ENCODE measurements around the gene PLSCR4. TPM values are rescaled to one million over a fixed set of nuclear protein-coding genes. Genes with fewer than 3 reads are reported as not detected.

The PLSCR4 gene
- total RNA-seq, 1 donor from 2014 or later = 56.9 TPM

DNA sequence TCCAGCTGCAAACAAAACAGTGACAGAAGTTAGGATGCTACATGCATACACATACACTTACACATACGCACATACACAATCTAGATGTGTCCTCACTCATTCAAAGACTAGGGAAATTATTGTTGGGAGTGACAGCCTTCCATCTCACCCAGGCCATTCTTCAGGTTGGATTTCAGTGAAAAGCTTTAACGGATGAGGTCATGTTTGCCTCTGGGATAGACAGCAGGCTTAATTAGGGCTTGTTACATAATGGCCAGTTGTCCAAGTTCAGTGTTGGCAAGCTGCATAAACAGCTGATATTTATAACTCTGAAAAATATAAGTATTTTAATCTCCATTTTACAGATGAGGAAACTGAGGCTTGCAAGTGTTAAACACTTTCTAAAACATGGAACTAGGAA lies 54.1 kb downstream of the PLSCR4 start:
- no peak for DNase-seq (ENCODE audit: extremely low read depth, low read depth, low spot score)

DNA sequence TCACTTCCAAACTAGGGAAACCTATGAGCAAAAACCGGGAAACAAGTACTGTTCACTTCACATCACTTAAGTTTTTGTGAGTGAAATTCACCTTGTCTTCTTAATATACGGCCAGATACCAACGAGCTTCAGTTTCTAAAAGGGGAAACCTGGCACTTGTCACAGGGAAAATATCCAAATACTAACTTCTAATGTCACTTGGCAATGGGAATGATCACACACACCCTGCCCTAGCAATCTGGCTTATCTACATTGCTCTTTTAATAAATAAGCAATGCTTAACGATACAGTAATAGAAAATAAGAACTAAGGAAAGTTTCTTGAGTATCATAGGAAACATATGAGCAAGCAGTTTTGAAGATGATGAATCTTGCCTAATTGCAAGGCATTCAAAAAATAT lies 55.3 kb downstream of the PLSCR4 start:
- no peak for DNase-seq (ENCODE audit: extremely low read depth, low read depth, low spot score)

DNA sequence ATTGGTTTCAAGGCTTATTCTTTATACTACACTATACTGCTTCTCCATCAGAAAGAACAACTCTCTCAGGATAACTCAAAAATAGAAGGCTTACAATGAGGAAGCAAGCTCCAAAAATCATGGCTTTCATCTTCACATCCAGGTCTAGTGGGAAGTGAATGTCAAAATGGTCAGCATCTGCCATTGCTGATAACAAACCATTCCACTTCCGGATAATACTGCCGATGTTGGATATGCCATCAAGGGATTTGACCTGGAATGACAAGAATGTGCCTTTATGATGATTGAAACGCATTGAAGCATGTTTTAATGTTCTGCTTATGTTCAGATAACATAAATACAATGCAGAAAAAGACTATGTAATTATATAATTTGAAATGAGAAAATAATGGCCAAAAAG lies 55.9 kb downstream of the PLSCR4 start:
- peak; percentile 88 for DNase-seq (ENCODE audit: extremely low read depth, low read depth, low spot score)

DNA sequence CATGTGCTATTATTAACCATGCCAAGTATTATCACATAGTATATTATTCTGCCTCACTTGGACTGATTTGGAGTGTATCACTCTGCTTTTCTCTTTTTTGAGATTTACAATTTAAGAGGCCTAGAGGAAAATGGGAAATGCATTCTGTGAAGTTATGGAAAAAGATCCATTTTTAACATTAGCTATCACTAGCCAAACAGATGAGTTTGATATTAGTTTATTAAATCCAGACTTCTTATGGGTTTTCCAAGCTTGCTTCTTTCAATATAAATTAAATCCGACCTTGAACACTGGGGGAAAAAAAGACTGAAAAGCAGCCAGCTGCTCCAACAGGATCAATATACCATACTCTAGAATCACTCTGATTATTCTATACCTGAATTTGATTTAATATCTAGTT lies 59.9 kb downstream of the PLSCR4 start:
- DNase-seq (ENCODE audit: extremely low read depth, low read depth, low spot score) = no peak

DNA sequence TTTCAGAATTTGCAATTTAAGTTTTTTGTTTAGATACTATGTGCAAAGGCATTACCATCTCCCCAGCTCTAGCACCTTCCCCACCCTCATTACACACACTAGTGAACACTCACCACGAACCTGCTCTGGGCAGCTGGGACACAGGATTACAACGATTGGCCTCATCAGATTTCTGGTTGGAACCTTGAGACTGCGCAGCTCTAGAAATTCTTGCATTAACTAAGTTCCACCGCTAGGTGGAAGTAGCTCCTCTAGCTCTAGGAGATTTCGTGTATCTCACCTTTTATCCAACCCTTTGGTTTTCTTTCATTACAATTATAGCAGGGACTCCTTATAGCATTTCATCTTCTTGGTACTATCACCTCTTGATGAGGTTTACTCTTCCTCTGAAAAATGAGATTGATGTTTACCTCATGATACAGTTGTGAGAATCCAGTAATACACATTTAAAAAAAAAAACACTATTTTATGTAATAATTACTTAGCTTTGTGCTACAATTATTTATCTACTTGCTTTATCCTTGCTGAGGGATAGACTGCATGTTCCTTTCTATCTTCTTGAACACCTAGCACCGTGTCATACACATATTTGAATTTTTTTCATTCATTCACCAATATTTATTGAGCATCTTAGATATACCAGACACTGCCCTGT lies 61.3 kb downstream of the PLSCR4 start:
- no peak for DNase-seq (ENCODE audit: extremely low read depth, low read depth, low spot score)

DNA sequence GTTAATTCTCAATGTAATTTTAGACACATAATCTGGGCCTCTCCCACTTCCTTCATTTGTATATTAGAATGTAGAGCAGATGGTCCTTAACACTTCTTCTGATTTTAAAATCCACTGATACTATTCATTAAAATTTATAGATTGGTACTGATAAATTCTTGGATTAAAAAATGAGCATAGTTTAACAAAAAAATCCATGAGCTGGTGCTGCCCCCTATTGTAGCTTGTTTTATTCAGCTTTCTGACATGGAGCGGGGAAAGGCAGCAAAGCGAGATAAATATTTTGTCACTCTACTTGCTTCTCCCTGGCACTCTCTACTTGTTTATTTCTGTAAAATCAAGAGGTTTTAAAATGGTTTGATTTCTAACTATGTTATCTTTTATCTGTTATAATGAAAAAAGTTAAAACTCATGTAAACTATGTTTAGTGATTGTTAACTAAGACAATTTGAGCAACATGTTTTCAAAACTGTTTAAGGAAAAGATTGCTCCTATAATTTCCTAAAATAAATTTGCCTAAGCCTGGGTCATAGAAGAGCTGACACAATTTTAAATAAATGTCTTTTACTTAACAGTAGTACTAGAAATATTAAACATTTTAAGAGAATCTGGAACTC lies 63.5 kb downstream of the PLSCR4 start:
- DNase-seq (ENCODE audit: extremely low read depth, low read depth, low spot score) = no peak

DNA sequence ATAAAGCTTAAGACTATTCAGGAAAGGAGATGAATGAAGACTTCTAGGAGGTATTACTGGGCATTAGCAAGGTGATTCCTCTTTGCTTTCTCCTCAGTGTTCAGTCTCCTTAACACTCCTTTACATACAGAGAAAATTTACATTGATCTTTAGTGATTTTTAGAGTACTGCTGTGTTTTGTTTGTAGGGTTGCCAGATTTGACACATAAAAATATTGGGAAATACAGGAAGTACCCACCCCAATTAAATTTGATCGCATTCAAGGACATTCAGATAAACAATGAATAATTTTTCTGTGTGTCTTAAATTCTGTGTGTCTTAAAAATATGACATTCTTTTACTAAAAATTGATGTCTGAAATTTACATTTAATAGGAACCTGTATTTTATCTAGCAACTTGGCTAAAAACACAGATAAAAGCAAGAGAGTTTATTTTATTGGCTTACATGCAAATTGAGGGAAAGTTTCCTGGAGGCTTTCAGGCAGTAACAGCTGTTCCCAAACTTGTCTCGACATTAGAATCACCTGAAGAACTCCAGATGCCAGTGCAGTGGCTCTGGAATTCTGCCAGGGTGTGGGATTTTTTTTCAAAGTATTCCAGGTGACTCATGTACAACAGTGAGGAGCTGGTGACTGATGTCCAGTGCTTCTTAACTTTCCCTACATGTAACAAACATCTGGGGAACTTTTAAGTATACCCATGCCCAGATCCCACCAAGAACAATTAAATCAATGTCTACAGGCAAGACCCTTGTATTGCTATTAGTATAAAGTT lies 66.5 kb downstream of the PLSCR4 start:
- no peak for DNase-seq (ENCODE audit: extremely low read depth, low read depth, low spot score)

DNA sequence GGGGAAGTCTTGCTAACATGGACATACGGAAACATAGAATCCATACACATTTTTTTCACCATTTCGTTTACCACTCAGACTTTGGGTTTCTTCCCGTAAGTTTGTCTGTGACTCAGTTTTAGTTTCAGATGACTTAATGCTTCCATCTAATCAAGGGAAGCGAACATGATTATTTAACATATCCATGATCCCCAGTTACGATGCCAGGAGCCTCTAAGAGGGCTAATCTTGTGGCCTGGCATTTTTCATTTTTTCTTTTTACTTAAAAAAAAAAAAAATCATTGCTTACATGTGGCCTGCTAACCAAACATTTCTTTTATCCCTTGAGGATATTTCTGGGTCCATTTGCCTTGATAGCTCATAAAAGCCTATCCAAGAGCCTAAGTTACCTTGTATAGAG lies 69.7 kb downstream of the PLSCR4 start:
- no peak for DNase-seq (ENCODE audit: extremely low read depth, low read depth, low spot score)

DNA sequence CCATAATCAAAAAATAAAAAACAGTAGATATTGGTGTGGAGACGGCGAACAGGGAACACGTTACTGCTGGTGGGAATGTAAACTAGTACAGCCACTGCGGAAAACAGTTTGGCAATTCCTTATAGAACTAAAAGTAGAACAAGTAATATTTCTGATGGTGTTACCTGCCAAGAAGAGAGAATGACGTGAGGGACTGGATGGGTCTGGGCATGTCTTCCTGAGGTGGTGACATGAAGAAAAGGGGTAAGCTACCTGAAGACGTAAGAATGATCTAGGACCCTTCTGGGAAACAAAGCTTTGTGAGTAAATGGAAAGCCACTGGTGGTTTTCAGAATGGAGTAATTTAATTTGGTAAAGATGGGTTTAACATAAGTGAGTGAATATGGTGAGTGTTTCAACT lies 70.5 kb downstream of the PLSCR4 start:
- DNase-seq (ENCODE audit: extremely low read depth, low read depth, low spot score) = no peak

DNA sequence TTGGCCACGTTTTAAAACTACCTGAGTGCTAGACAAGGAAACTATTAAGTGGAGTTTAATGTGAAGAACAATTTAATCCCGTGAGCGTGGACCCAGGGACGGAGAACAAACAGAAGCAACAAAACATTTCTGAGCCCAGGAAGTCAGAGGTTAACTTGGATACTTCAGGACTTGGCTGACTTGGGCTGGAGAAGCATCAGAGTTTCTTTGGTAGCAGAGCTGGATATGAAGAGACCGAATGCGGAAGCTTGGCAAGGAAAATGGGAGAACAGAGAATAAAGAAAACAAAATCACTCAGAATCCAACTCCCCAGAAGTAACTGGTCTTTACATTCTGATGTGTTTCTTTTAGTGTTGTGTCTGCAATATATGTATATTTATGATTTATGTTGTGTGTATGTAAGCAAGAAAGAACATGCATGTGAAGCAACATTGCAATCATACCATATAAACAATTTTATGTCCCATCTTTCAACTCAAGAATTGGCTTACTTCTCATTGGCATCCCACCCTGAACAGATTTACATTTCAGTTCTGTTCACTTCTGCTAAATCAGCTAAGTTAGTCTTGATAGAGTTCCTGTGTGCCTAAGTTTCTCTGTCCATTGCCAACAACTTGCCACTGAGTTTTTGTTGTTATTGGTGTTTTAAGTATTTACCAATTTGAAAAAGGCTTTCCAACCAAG lies 72.8 kb downstream of the PLSCR4 start:
- DNase-seq (ENCODE audit: extremely low read depth, low read depth, low spot score) = no peak

DNA sequence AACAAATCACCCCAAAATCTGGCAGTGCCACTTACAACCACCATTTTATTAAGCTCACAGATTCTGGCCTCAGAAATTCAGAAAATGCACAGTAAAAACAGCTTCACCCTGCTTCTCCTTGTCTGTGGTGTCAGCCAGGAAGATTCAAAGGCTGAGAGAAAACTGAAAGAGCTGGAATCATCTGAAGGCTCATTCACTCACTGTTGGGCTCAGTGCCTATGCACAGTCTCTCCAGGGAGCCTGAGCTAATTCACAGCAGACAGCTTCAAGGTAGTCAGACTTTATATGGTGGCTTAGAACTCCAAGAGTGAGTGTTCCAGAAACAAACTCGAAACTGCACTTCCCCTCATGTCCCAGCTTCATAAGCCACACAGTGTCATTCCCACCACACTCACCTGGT lies 73.4 kb downstream of the PLSCR4 start:
- DNase-seq (ENCODE audit: extremely low read depth, low read depth, low spot score) = no peak

DNA sequence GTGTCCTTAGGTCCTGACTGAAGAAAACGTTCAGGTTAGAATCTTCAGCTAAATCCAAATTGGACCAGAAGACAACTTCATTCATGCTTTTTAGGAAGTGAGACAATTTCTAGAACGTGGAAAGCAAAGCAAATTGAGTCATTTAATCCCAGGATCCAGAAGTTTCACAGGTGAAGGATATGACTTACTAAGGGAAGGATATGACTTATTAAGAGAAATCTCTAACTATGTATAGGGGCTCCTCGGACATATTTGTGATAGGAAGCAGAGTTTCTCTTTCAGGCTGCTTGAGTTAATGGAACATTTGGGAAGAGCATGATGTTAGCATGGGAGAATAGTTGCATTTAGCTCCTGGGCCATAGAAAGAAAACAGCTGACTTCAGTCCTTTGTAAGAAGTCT lies 73.8 kb downstream of the PLSCR4 start:
- no peak for DNase-seq (ENCODE audit: extremely low read depth, low read depth, low spot score)

DNA sequence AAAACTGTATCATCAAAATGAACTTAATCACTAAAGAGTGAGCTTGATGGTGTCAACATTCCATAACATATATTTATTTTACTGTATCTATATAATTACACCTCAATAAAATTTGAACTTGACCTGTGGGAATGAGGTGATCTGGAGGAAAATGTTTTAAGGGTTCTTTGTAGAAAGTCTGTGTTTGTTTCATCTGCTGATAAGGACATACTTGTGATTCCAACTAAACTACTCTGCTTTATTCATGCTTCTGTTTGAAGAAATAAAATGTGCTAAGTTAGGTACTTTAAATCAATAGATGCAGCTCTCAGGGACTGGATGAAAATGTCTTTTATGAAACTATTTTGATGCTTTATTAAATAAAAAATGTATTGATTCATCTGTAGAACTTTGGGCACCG lies 78.3 kb downstream of the PLSCR4 start:
- DNase-seq (ENCODE audit: extremely low read depth, low read depth, low spot score) = no peak

DNA sequence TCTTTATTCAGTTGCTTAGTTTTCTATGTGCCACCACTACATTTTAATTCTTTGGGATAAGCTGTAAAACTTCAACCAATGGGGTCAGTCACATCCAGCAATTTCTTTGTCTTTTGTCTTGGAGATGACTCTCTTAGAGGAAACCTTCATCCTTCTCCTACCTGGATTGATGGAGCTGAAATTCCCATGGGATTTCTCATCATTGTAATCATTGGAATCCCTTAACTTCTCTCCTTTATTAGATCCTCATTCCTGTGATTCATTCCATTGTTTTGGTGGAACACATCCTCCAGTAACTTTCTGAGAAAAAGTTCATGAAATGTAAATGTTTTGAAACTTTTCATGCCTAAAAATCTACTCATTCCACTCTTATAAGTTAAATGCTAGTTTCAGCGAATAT lies 80.3 kb downstream of the PLSCR4 start:
- DNase-seq (ENCODE audit: extremely low read depth, low read depth, low spot score) = no peak

DNA sequence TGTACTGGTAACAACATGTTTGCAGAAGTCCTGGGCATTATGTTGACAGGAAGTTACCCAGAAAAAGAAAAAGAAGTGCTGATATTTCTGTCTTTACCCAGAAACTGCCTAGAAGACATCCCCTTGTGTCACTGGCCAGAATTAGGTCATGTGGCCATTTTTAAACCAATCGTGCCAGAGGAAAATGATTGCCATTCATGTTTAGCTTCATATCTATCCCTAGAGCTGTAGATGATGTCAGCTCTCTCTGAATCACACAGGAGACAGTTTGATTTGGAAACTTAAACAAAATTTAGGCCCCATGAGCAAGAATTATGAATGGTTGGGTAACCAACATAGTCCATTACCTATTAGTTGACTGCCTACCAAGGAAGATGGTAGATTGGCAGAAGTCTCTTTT lies 81.0 kb downstream of the PLSCR4 start:
- DNase-seq (ENCODE audit: extremely low read depth, low read depth, low spot score) = no peak

DNA sequence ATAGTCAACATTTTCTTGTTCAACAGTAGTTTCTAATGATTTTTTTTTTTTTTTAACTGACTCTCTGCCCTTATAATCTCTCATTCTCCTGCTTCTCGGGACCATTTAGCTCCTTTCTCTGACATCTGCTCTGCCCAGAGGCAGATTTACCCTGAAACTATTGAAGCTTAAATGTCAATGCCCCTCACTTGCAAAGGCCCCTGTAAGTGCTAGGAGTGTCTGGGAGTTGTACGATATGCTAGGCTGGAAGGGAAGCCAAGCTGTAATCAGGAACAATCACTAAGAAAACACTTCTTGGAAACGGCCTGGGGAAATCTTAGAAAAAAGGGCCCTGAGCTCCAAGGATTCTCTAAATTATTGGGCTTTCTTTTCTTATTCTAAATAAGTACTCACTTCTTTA lies 84.1 kb downstream of the PLSCR4 start:
- DNase-seq (ENCODE audit: extremely low read depth, low read depth, low spot score) = no peak

DNA sequence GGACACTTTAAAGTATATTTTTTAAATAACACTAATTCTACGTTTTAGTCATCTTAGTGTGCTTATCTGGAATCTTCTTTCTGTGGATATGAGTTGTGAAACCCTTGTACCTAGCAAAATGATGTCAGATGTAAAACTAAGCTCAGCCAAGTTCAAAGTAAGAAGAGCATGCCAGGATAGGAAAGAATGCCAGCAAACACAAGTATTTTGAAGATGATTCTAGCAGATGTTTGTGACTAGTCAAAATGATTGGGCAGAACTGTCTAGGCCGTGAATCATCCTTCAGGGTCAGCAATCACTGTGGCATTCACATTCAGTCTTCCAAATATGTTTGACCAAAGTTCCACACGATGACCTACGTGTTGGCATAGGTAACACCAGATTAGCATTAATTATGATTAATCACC lies 84.5 kb downstream of the PLSCR4 start:
- no peak for DNase-seq (ENCODE audit: extremely low read depth, low read depth, low spot score)

DNA sequence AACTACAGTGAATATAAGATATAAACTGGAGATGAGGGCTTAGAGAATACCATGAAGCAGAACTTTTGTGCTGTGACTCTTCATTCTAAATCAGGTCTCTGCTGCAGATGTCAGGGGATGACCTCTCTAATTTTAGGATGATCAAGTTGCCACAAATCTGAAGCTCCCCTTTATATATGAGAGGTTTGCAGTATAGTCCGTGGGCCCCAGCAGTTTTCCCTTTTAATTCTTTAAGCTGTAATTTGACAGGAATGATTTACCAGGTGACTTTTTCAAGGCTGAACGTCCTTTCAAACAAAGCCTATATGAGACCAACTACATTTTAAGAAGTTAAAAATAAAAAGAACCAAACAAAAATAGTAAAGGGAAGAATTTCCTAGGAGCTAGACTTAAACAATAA lies 85.0 kb downstream of the PLSCR4 start:
- DNase-seq (ENCODE audit: extremely low read depth, low read depth, low spot score) = no peak

DNA sequence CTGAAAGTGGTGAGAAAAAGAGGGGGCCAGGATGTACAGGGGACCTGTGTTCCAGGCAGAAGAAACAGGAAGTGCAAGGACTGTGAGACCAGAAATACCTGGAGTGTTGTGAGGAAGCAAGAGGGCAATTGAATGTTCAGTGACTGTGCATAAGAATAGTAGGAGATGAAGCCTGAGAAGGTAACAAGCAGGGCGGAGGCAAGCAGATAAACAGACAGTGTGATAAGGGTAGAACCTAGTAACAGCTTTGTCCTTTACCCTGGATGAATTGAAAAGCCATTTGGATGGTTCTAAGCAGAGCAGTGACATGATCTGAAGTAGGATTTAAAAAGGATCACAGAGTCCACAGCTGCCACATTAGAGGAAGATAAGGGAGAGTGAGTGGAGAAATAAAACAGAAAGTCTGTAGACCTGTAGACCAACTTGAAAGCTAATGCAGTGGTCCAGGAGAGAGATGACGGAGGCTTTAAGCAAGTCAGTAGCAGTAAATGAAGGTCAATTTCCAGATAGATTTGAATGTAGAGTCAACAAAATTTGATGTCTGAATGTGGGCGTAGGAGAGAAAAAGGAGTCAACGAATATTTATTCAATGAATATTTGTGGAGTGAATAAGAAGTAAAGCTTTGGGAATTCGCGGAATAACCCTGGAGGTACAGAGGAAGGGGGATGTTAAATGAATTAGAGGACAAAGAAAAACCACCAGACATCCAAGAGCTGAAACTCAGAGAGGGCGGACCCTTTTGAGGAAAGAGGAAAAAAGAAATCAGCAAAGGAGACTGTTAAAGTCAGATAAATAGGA lies 85.7 kb downstream of the PLSCR4 start:
- DNase-seq (ENCODE audit: extremely low read depth, low read depth, low spot score) = no peak

DNA sequence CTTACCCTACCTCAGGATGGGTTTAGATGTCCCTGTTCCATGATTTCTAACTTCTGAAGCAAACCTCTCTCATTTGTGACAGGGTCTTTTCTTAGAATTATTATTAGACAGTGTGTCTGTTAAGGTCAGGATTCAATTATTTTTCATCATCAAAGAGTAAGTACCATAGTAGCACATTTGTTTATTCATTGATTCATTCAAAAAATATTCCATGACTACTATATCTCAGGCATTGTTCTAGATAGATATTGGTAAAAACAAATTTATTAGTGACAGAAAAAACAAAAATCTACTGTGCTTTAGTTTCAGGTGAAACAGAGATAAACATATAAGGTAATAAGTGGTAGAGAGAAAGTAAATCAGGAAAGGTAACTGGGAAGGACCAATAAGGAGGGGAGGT lies 86.4 kb downstream of the PLSCR4 start:
- DNase-seq (ENCODE audit: extremely low read depth, low read depth, low spot score) = no peak

DNA sequence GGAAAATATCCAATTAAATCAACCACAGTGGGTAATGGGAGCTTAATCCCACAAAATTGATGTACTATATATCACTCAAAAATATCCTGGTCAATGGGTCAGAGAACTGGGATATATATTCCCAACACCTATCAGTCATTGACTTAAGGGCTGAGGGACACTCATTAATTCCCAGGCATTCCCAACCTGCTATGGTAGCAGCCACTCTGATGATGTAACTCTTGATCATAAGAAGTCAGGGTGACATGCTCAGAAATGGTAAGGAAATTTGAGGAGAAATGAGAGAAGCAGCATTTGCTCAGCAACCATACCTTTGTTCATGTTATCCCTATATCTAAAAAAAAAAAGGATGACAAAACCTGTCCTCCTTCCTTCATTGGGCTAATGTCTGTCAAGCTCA lies 86.8 kb downstream of the PLSCR4 start:
- no peak for DNase-seq (ENCODE audit: extremely low read depth, low read depth, low spot score)

Data from glomerular endothelial cell (primary cell).